ENCODE results near the gene SH3BP1. TPM values are rescaled to one million over a fixed set of nuclear protein-coding genes. Genes with fewer than 3 reads are reported as not detected.

The SH3BP1 gene
- total and polyA plus RNA-seq, 4 donors, result 14.8 to 20.2 (median 18.0) TPM

GRCh38 chr22:37665487-37665886 is 26.0 kb downstream of the SH3BP1 start:
- no peaks in the 10 kb centered on the region for H3K27me3 ChIP-seq (ENCODE audit: control insufficient read depth in 3 of 3, insufficient read depth in 3 of 3, low read length in 2 of 3)
- H3K4me1 ChIP-seq (ENCODE audit: control insufficient read depth in 5 of 5, insufficient read depth in 5 of 5, low read length in 5 of 5), result peaks cover 0 to 12% (median 10%) of the 10 kb centered on the region in 5 donors
- DNase-seq (no peak), ATAC-seq (ENCODE audit: insufficient read depth, low FRiP score) (no peak)
- no peak for TF ChIP-seq CTCF (IDR thresholded peaks at IDR 0.05; ENCODE audit: control extremely low read depth, extremely low read depth)
- H3K27ac ChIP-seq (ENCODE audit: low read depth in 1 of 2, low read length in 1 of 2), result no peak overlapping the region
- no peak overlapping the region for H3K9ac ChIP-seq (ENCODE audit: insufficient read depth in 1 of 2, low read length in 2 of 2)
- no peaks in the 10 kb centered on the region for H3K9me3 ChIP-seq (ENCODE audit: control insufficient read depth in 4 of 4, insufficient read depth in 3 of 4, low read length in 3 of 4)
- H3K4me3 ChIP-seq, result no peak overlapping the region
- 97 to 99% methylated on average over 24 of the region's 24 CpGs for WGBS, 2 donors
- peaks cover 0 to 16% (median 6%) of the 10 kb centered on the region in 4 donors for H3K36me3 ChIP-seq (ENCODE audit: control insufficient read depth in 4 of 4, insufficient read depth in 4 of 4, low read length in 4 of 4)

- no peak for ATAC-seq (ENCODE audit: insufficient read depth, low FRiP score)
- no peak for DNase-seq
- Histone ChIP-seq H3K9ac (ENCODE audit: insufficient read depth in 1 of 2, low read length in 2 of 2) (no peak overlapping the region), H3K4me3 (no peak overlapping the region), H3K9me3 (ENCODE audit: control insufficient read depth in 4 of 4, insufficient read depth in 3 of 4, low read length in 3 of 4) (no peaks in the 10 kb centered on the region), H3K27me3 (ENCODE audit: control insufficient read depth in 3 of 3, insufficient read depth in 3 of 3, low read length in 2 of 3) (no peaks in the 10 kb centered on the region), H3K4me1 (ENCODE audit: control insufficient read depth in 5 of 5, insufficient read depth in 5 of 5, low read length in 5 of 5) (peaks cover 0 to 7% (median 4%) of the 10 kb centered on the region in 5 donors), H3K27ac (ENCODE audit: low read depth in 1 of 2, low read length in 1 of 2) (no peak overlapping the region), H3K36me3 (ENCODE audit: control insufficient read depth in 4 of 4, insufficient read depth in 4 of 4, low read length in 4 of 4) (peaks cover 0 to 16% (median 6%) of the 10 kb centered on the region in 4 donors)
- no peak for TF ChIP-seq CTCF (IDR thresholded peaks at IDR 0.05; ENCODE audit: control extremely low read depth, extremely low read depth)
- WGBS, 2 donors, result 82 to 85% methylated on average over 6 of the region's 6 CpGs
These were observed 30.1 kb downstream of the SH3BP1 start for GRCh38 chr22:37669586-37669985.

GRCh38 chr22:37672206-37672919 is 32.9 kb downstream of the SH3BP1 start:
- H3K9ac ChIP-seq (ENCODE audit: insufficient read depth in 1 of 2, low read length in 2 of 2), result no peak overlapping the region
- TF ChIP-seq CTCF (IDR thresholded peaks at IDR 0.05; ENCODE audit: control extremely low read depth, extremely low read depth), result no peak
- peaks cover 0 to 2% (median 0%) of the 10 kb centered on the region in 4 donors for H3K36me3 ChIP-seq (ENCODE audit: control insufficient read depth in 4 of 4, insufficient read depth in 4 of 4, low read length in 4 of 4)
- WGBS, 2 donors, result 41 to 61% methylated on average over 15 of the region's 15 CpGs
- no peak overlapping the region for H3K27ac ChIP-seq (ENCODE audit: low read depth in 1 of 2, low read length in 1 of 2)
- no peaks in the 10 kb centered on the region for H3K9me3 ChIP-seq (ENCODE audit: control insufficient read depth in 4 of 4, insufficient read depth in 3 of 4, low read length in 3 of 4)
- peaks cover 0 to 16% (median 6%) of the 10 kb centered on the region in 5 donors for H3K4me1 ChIP-seq (ENCODE audit: control insufficient read depth in 5 of 5, insufficient read depth in 5 of 5, low read length in 5 of 5)
- ATAC-seq (ENCODE audit: insufficient read depth, low FRiP score) (no peak), DNase-seq (no peak)
- H3K4me3 ChIP-seq, result no peak overlapping the region
- no peaks in the 10 kb centered on the region for H3K27me3 ChIP-seq (ENCODE audit: control insufficient read depth in 3 of 3, insufficient read depth in 3 of 3, low read length in 2 of 3)

Measured in lung (tissue), 12 donors.